HG03469 (cell line): Measurements from ENCODE around the gene PCBD2.
A peak's percentile ranks its signal among the peaks of the same experiment; 100 is the strongest.
"Not testable (repeated sequence)": the region's sequence is repeated elsewhere in the genome, so short reads cannot be mapped to it uniquely, and the experiment has no call there.

Experiments used
- ATAC-seq: cut with Tn5 transposase; IDR thresholded peaks from one replicate; pipeline ENCODE4 v1.9.1; 2021; ENCODE audit warnings: mild to moderate bottlenecking, moderate library complexity, moderate number of reproducible peaks; ENCODE audit not compliant: unreplicated experiment

Gene PCBD2

GRCh38 chr5:134904610-134905245 lies at the start of gene PCBD2:
TSS of gene PCBD2 (plus strand) at chr5:134905131. CDS start at chr5:134905140, 9 bp downstream.
- peak; percentile 58 for ATAC-seq

GRCh38 chr5:134856465-134856864 lies 48.5 kb upstream of the PCBD2 start:
- not testable (repeated sequence) for ATAC-seq

- no peak for ATAC-seq
Observed at GRCh38 chr5:134857401-134857800, 47.5 kb upstream of the PCBD2 start.

- ATAC-seq: no peak
Observed at GRCh38 chr5:134864707-134865106, 40.2 kb upstream of the PCBD2 start.

GRCh38 chr5:134873494-134873893 lies 31.4 kb upstream of the PCBD2 start:
- ATAC-seq: no peak

- peak; percentile 71 for ATAC-seq
Observed at GRCh38 chr5:134873987-134874830, 30.7 kb upstream of the PCBD2 start, which contains the start of gene TXNDC15. TSS of gene TXNDC15 (plus strand) at chr5:134874371. CDS start at chr5:134874428, 57 bp downstream.

- peak; percentile 7 for ATAC-seq
Observed at GRCh38 chr5:134874831-134875655, 29.9 kb upstream of the PCBD2 start.

- ATAC-seq: no peak
Observed at GRCh38 chr5:134877159-134877558, 27.8 kb upstream of the PCBD2 start.

GRCh38 chr5:134878403-134878802 lies 26.5 kb upstream of the PCBD2 start:
- no peak for ATAC-seq

- ATAC-seq: no peak
Observed at GRCh38 chr5:134879456-134879855, 25.5 kb upstream of the PCBD2 start.

- ATAC-seq: not testable (repeated sequence)
Observed at GRCh38 chr5:134880937-134881336, 24.0 kb upstream of the PCBD2 start.

GRCh38 chr5:134881711-134882110 lies 23.2 kb upstream of the PCBD2 start:
- ATAC-seq: not testable (repeated sequence)

GRCh38 chr5:134887593-134888159 lies 17.3 kb upstream of the PCBD2 start:
- ATAC-seq: no peak

GRCh38 chr5:134889335-134889734 lies 15.6 kb upstream of the PCBD2 start:
- ATAC-seq: no peak

- no peak for ATAC-seq
Observed at GRCh38 chr5:134891473-134891872, 13.5 kb upstream of the PCBD2 start.

- no peak for ATAC-seq
Observed at GRCh38 chr5:134892282-134892681, 12.6 kb upstream of the PCBD2 start.

GRCh38 chr5:134892926-134893325 lies 12.0 kb upstream of the PCBD2 start:
- ATAC-seq: no peak

GRCh38 chr5:134893748-134894505 lies 11.0 kb upstream of the PCBD2 start:
- ATAC-seq: no peak

GRCh38 chr5:134902071-134902801 lies 2.7 kb upstream of the PCBD2 start:
- ATAC-seq: no peak
